DMS53 (cell line): Measurements from ENCODE around the gene IER3IP1.
A peak's percentile ranks its signal among the peaks of the same experiment; 100 is the strongest.
"Not testable (repeated sequence)": the region's sequence is repeated elsewhere in the genome, so short reads cannot be mapped to it uniquely, and the experiment has no call there.

ENCODE experiments used
- DNase-seq: peaks from one replicate; lab custom pipeline; 2025; lab: John Stamatoyannopoulos, UW

The IER3IP1 gene

GRCh38 chr18:47158404-47158803 lies 17.8 kb downstream of the IER3IP1 start:
- not testable (repeated sequence) for DNase-seq

- DNase-seq: peak; percentile 58
Observed at GRCh38 chr18:47151439-47151838, 24.7 kb downstream of the IER3IP1 start.

- DNase-seq: peak; percentile 79
Observed at GRCh38 chr18:47150824-47151366, 25.3 kb downstream of the IER3IP1 start.

GRCh38 chr18:47150029-47150823 lies 25.9 kb downstream of the IER3IP1 start, which contains the start of gene HDHD2:
Gene HDHD2 (minus strand): TSS chr18:47150500. CDS start chr18:47136439, 14,061 bp downstream.
- DNase-seq: peak; percentile 96

GRCh38 chr18:47149457-47150028 lies 26.6 kb downstream of the IER3IP1 start:
- DNase-seq: peak; percentile 40

- DNase-seq: no peak
Observed at GRCh38 chr18:47146206-47146605, 30.0 kb downstream of the IER3IP1 start.

GRCh38 chr18:47143899-47144485 lies 32.2 kb downstream of the IER3IP1 start:
- no peak for DNase-seq

GRCh38 chr18:47143153-47143552 lies 33.0 kb downstream of the IER3IP1 start:
- DNase-seq: no peak

- no peak for DNase-seq
Observed at GRCh38 chr18:47141289-47141688, 34.9 kb downstream of the IER3IP1 start.

GRCh38 chr18:47121146-47121545 lies 55.0 kb downstream of the IER3IP1 start:
- DNase-seq: no peak

- no peak for DNase-seq
Observed at GRCh38 chr18:47120428-47120827, 55.7 kb downstream of the IER3IP1 start.

- DNase-seq: no peak
Observed at GRCh38 chr18:47118981-47119380, 57.2 kb downstream of the IER3IP1 start.

- no peak for DNase-seq
Observed at GRCh38 chr18:47115205-47115604, 61.0 kb downstream of the IER3IP1 start.

GRCh38 chr18:47113796-47114540 lies 62.2 kb downstream of the IER3IP1 start:
- no peak for DNase-seq

GRCh38 chr18:47110492-47111274 lies 65.5 kb downstream of the IER3IP1 start:
- no peak for DNase-seq

GRCh38 chr18:47109720-47110119 lies 66.4 kb downstream of the IER3IP1 start:
- no peak for DNase-seq

GRCh38 chr18:47108998-47109405 lies 67.2 kb downstream of the IER3IP1 start:
- DNase-seq: no peak

- DNase-seq: no peak
Observed at GRCh38 chr18:47108373-47108772, 67.8 kb downstream of the IER3IP1 start.
